GM21825 (cell line): ENCODE results near the gene STAC2.
"Not testable (repeated sequence)": the region's sequence is repeated elsewhere in the genome, so short reads cannot be mapped to it uniquely, and the experiment has no call there.

Experiments
- ATAC-seq: cut with Tn5 transposase; IDR thresholded peaks from one replicate; pipeline ENCODE4 v1.9.1; 2021; ENCODE audit warnings: mild to moderate bottlenecking, moderate library complexity; ENCODE audit not compliant: unreplicated experiment

The STAC2 gene

DNA sequence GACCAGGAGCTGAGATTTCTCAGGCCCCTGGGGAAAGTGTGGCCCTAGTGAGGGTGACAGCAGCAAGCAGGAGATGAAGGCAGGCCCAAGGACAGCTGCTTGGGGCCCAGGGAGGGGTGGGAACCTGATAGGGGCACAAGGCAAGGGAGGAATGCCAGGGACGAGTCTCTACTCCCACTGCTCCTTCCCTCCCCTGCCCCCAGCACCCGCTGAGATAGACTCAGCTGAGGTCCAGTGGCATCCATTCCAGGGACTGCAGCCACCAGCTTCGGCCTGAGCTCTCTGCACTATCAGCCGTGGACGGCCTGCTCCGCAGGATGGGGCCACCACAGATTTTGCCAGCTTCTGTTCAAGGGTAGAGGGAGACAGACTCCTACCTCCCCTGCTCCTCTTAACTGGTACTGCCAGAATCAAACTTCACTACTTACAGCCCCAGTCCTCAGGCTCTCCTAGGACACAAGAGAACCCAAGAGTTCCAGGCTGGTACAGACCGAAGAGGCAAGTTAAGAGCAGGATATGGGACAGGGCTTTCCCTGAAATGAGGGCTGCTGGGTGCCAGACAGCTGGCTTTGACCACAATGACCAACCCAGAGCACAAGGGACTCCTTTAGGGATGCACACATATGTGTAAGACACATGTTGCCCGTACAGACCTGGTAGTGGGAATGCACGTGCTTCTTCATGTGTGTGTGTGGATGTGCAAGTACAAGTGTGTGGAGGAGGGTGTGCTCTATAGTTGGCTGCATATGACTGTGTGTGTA is 33.8 kb downstream of the STAC2 start:
- ATAC-seq: no peak

DNA sequence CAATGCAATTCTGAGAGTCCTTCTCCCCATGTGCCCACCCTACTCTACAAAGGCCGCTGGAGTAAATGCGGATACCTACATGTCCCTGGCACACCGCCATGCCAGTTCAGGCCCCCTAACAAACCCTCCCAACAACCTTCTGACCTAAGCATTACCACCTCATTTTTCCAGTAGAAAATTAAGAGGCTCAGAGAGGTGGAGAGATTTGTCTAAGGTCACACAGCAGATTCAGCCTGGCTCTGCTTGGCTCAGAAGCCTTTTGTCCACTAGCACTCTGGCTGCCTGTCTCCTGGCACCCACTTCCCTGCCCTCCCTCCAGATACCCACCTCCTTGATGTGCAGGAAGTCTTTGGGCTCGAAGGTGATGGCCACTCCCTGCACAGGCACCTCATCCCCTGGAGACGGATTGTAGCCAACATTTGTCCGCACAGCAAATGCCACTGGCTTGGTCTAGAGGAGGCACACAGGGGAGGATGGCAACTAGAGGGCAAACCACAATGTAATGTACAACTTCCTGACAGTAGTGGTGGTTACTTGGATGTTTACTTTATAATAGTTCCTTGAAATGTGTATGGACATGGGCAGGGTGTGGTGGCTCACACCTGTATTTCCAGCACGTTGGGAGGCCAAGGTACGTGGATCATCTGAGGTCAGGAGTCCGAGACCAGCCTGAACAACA is 38.5 kb downstream of the STAC2 start:
- ATAC-seq: no peak

DNA sequence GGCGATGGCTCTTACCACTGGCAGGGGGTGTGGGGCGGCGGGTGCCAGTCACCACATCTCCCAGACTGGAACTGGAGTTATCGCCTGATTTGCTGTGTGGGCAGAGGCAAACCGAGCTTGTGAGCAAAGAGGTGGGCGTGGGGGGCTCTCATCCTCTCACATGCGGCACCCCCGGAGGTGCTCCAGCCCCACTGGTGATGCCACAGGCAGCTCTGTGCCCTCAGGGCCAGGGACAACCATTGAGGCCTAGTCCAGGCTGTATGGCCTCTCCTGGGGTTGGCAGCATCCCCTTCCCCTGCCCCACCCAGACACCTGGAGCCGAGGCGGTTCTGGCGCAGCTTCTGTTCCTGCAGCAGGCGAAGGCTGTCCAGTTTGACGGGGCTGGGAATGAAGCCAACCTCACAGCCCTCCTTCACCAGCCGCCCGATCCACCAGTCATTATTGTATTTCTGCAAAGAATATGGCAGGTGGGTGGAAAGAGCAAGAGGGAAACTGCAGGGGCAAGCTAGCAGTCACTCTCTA is 39.2 kb downstream of the STAC2 start:
- ATAC-seq: no peak

DNA sequence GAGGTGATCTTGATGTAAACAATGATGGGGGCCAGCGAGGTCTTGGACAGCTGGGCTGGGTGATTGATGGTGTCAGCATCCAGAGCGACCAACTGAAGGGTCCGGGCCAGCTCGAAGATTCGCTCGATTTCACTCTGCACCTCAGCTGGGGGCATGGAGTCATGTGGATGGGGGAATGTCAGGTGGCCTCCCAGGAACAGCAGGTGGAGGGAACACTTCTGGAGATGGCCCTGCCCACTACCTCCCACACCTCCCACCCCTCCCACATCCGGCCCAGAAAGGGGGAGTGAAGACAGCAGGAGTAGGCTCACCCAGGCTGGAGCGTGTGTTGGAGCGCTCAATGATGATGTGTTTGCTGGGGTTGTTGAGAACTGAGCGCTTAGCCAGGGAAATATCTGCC is 42.0 kb downstream of the STAC2 start:
- no peak for ATAC-seq

DNA sequence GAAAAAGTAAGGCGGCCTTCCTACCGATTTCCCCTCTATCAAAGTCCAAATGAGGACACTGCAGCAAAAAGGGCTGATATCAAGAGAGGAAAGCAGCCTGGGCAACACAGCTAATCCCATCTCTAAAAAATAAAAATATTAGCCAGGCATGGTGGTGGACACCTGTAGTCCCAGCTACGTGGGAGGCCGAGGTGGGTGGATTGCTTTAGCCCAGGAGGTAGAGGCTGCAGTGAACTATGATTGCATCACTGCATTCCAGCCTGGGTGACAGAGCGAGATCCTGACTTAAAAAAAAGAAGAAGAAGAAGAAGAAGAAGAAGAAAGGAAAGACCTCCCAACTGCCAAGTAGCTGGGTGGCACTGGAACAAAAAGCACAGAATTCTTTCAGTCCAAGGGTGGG is 42.7 kb downstream of the STAC2 start:
- ATAC-seq: no peak

DNA sequence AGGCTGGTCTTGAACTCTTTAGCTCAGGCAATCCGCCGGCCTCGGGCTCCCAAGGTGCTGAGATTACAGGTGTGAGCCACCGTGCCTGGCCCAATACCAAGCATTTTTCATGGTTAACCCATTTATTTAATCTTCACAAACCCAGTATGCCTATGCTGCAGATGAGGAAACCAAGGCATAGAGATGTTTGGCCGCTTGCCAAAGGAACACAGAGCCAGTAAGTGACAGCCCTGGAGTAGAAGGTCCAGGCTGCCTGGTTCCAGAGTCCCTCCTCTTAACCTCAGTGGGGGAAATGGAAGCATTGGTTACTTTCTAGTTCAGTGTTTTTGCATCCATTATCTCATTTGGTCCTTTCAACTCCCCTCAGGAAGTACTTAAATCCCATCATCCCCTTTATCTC is 44.4 kb downstream of the STAC2 start:
- no peak for ATAC-seq

DNA sequence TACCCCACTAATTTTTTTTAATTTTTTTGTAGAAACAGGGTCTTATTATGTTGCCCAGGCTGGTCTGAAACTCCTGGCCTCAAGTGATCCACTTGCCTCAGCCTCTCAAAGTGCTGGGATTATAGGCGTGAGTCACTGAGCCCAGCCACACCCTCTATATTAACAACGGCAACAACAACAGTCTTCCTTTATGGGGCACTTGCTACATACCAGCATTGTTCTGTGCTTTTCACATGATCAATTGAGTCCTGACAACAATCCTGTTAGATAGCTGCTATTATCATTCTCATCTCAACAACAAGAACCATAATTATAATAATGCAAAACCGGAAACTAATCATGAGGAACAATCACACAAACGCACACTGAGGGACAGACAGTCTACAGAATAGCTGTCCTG is 47.2 kb downstream of the STAC2 start:
- no peak for ATAC-seq

DNA sequence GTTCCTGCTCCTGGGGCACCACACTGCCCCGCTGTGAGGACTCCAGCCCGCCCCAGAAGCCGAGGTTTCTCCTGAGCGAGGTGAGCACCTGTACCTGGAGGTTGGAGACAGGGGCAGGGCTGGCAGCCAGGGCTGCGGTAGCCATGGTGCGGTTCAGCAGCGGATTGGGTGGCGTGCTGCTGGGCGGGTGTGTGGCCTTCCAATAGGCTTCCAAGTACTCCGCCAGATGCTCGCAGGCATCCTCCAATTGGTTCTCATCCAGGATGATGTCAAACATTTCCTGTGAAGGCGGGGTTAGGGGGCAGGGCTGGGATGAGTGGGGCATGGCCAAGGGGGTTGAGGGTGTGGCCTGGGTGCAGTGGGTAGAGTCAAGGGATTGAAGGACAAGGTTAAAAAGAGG is 48.5 kb downstream of the STAC2 start:
- no peak for ATAC-seq

DNA sequence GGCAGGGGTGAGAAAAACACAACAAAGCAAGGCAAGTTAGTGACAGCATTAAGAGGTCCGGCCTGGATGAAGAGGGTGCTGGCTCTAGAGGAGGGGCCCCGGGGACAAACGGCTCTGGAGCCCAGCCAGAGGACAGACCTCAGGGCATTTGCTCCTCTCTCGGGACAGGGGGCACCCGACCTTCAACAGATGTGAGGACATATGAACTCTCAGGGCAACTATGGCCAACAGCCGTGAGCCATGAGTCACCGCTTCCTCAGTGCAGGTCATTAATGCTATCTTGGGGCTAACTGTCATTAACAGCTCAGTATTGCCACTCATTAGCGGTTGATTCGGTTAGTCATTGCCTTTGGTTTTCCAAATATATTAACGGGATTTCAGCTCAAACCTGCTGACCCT is 50.1 kb downstream of the STAC2 start:
- no peak for ATAC-seq

DNA sequence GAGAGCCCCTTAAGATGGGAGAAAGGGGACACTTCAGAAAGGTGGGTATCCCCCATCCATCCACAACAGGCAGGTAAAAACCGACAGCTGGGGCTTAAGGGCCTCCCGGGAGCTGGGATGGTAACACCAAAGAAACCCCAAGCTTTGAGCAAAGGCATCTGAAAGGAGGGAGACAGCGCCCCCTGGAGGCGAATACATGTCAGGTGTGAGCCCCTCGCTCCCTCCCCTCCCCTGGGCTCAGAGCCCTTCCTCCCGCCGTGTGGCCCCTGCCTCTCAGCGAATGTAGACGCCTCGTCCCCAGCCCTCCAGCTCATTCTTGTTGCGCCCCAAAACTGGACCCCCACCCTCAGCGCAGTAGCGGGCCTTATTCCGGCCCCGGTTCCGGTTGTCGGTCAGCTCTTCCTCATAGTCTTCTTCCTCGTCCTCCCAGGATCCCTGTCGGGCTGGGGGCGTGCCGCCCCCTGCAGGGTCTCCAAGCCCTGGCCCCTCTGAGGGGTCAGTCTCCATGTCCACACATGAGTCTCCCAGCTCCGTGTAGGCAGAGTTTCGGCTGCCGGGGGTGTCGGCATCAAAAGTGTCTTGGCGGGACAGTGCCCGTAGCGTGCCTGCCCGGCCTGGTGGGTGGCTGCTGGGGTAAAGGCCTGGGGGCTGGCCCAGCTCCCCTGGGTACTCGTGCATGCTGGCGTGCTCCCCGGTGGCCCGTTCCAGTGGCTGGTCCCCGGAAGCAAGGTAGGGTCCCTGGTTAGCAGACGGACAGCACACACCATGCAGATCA is 50.6 kb downstream of the STAC2 start:
- no peak for ATAC-seq

DNA sequence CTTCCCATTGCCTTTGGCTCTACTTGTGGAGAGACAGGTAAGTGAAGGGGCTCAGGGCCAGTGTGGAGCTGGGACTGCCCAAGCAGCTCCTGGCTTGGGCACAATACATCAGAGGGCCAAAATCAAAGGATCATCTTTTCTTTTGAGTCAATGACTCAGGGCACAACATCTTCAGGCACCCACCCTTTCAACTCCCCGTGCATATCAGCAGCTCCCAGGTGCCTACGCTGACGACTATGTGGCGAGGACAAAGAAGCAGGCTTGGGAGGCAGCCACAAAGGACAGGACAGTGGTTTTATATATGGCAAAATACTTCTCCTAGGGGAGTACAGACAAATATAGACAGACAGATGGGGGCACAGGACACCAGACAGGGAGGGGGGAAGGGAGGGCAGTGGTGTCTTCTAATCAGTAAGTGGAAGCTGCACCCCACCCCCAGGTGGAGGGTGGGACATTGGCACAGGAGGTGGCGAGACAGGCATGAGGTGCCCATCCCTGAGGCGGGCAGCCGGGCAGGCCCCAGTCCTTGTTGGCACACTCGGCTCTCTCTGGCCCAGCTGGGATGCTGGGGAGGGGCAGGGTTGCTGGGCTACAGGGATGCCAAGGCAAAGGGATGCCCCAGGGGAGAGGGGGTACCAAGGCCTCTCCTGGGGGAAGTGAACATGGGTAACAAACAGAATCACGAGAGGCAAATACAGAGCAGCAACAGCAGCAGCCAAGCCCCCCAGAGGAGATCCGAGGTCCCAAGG is 52.0 kb downstream of the STAC2 start:
- ATAC-seq: no peak

DNA sequence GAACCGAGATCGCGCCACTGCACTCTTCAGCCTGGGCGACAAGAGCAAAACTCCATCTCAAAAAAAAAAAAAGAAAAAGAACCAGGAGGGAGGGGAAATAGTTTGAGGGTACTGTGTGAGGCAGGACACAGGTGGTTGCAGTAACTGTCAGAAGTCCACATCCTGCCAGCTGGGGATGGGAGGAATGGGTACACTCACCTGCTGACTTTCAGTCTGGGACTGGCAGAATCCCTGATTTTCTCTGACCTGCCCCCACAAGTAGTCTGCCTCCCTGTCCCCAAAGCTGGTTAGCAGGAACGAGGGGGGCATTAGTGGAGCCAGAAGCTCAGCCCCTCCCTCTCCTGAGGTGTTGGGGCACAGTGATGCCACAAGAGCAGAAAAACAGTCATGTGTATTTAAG is 52.7 kb downstream of the STAC2 start:
- ATAC-seq: no peak

DNA sequence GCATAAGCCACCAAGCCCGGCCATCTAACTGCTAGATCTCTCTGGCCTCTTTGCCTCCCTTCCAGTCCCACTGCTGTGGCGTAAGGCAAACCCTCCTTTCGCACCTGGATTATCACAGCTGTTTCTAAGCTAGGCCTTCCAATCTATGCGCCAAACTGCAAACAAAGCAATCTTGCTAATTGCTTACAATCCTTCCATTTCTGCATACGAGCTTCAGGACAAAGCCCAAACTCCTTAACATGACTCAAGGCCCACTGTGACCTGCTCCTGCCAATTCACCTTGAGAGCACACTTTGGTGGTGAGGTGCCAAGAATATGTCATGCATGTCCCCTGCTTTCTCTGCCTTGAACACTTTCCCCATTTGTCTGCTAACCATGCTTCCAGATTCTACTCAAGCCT is 53.8 kb downstream of the STAC2 start:
- no peak for ATAC-seq

DNA sequence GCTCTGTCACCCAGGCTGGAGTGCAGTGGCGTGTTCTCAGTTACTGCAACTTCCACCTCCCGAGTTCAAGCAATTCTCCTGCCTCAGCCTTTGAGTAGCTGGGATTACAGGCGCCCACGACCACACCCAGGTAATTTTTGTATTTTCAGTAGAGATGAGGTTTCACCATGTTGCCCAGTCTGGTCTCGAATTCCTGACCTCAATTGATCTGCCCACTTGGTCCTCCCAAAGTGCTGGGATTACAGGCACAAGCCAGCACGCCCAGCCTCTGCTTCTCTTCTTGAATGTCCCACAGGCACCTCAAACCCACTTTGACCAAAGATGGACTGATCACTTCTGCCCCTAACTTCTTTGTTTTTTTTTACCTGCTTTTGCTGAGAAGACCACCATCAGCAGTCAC is 55.2 kb downstream of the STAC2 start:
- no peak for ATAC-seq

DNA sequence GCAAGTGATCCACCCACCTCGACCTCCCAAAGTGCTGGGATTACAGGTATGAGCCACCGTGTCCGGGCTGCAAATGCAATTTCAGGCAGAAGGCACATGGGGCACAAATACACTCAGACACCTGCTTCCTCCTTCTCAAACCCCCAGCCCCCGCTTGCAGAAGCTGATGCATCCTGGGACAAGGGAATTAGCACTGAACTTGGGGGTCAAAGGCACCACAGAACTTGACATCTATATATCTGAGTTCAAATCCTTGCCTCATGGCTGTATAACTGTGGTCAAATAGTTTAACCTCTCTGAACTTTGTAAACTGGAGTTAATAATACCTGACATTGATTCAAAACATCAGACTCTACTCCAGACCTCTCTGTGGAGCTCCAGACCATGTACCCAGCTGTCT is 55.6 kb downstream of the STAC2 start:
- no peak for ATAC-seq

DNA sequence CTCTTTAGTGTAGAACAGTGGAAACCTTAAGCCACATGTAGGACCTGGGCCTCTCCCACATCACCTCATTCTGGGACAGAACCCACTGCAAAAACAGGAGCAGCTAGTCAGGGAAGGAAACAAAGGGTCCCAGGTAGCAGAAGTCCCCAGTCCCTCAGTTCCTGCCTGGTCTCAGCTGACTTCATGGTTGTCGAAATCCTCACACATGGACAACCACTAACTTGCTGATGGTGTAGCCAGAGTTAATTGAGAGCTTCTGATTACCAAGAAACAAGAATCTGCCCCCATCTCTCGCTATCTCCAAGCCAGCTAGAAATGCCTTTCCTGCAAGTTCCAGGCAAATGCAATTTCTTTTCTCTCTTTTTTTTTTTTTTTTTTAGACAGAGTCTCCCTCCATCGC is 56.2 kb downstream of the STAC2 start:
- no peak for ATAC-seq

DNA sequence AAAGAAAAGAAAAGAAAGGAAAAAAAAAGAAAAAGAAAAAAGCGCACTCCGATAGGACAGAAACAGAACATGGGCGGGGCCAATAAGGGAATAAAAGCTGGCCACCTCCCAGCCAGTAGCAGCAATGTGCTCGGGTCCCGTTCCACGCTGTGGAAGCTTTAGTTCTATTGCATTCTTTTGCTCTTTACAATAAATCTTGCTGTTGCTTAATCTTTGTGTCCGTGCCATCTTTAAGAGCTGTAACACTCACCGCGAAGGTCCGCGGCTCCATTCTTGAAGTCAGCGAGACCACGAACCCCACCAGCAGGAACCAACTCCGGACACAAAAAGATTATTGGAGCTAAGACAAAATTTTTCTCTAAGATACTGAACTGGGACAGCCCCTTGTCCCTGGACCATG is 56.6 kb downstream of the STAC2 start:
- no peak for ATAC-seq

DNA sequence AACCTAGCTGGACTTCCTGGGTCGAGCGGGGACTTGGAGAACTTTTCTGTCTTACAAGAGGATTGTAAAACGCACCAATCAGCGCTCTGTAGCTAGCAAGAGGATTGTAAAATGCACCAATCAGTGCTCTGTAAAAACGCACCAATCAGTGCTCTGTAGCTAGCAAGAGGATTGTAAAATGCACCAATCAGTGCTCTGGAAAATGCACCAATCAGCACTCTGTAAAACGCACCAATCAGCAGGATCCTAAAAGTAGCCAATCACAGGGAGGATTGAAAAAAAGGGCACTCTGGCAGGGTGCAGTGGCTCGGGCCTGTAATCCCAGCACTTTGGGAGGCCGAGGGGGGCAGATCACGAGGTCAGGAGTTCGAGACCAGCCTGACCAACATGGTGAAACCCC is 57.2 kb downstream of the STAC2 start:
- not testable (repeated sequence) for ATAC-seq

DNA sequence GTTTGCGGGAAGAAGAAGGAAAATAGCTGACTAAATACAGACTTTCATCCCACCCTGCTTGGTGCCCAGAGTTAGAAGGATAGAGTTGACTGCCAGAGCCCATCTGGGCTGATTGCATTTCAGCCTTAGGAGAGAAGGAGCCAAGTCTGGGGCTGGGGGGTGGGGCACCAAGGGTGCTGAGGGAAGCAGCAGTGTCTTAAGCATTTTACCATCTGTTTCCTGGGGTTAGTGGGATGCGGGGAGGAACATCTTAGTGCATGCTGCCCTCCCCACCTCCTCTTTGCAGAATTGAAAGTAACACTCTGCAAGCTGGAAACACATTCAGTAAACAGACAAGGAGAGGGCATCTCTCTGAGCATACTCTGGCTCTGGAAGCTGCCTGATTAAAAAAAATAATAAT is 58.3 kb downstream of the STAC2 start:
- ATAC-seq: no peak

DNA sequence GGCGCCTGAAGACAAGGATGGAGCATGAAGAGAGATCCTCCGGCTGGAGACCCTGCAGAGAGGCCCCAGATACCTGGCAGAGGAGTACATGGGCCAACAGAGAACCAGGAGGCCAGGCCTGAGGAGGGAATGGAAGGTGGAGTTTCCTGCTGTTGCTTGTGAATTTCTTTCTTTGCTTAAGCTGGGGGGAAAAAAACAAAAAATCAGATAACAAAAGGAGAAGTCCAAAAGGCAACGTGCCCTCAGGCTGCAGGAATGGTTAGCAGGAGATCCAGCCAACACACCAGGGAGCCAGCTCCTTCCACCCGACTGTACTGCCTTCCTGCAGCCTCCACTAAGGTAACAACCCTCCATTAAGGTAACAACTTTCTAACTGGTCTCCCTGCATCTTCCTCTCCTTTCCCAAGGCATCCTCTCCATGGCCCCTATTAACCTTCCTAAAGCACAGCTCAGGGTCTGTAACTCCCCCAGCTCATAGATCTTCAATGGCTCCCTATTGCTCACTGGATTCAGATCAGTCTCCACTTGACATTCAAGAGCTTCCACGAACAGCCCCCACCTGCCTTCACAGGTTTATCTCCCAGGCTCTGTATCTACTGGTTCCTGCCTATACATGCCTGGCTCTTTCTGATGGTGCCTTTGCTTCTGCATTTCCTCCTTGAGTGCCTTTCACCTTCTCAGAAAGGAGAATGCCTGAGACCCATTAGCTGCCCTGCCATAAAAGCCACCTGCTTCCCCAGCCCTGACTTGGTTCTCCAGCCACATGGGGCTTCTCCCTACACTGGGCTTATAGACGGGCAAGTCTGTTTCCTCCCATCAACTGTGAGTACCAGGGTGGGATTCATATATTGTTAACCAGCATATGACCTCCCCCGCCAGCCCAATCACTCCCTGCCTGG is 59.1 kb downstream of the STAC2 start:
- no peak for ATAC-seq
